GM04503 (cell line): ENCODE results near the gene ADTRP.

Source experiments
- DNase-seq: peaks from one replicate; pipeline ENCODE4 v3.0.0-alpha.2; 2012; ENCODE audit warnings: low read depth

ADTRP gene

GRCh38 chr6:11772109-11772825 is 6.3 kb downstream of the ADTRP start:
- peak; percentile 83 for DNase-seq

DNA sequence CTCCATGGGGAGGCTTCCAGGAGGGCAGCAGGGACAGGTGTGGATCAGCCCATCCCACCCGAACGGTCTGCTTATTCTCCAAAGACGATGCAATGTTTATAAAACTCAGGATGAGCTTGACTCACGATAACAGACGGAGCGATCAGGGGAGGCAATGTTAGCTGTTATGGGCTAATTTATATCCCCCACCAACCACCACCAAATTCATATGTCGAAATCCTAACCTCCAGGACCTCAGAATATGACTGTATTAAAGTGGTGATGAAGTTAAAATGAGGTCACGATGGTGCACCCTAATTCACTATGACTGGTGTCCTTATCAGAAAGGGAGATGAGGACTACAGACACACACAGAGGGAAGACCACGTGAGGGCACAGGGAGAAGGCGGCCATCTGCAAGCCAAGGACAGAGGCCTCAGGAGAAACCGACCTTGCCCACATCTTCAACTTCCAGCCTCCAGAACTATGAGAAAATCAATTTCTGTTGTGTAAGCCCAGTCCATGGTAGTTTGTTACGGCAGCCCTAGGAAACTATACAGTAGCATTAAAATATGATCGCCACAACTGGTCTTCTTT is 7.0 kb downstream of the ADTRP start:
- no peak for DNase-seq

DNA sequence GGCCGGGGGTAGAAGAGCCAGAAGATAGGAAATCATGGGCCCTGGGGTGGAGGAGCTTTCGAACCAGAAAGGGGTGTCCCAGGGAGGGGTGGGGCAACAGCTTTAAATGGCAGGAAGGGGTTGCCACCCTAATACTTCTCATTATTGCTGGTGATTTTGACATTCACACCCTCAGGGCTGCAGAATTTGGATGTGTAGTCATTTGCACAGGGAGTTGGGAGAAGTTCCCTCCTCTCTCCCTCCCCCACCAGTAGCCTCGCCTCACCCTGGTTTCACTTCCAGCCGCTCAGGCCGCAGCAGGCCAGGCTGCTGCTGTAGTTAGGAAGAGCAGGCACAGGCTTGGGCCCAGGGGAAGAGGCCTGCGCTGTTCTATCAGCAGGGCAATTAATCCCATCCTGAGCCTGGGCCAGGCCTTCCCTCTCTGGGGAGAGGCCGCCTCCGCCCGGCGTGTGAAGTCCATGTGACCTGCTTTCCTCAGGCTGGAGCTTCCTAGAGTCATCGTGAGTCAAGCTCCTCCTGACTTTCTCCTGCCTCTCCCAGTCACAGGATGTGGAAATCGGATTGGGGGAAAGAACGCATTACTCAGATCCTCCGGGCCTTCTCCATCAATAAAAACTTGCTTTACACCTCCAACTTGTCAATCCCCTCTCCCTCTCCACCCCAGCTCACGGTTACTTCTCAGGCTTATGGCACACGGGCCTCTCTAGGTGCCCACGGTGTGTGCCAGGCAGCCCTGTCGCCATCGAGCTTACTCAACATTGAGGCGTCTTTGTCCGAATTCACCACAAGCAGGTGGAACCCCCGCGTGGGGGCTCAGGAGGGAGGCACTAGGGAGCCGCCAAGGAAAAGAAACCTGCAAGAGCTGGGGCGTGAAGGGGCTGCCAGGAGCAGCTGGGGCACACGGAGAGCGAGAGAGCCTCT is 7.8 kb downstream of the ADTRP start:
- DNase-seq = peak; percentile 98

DNA sequence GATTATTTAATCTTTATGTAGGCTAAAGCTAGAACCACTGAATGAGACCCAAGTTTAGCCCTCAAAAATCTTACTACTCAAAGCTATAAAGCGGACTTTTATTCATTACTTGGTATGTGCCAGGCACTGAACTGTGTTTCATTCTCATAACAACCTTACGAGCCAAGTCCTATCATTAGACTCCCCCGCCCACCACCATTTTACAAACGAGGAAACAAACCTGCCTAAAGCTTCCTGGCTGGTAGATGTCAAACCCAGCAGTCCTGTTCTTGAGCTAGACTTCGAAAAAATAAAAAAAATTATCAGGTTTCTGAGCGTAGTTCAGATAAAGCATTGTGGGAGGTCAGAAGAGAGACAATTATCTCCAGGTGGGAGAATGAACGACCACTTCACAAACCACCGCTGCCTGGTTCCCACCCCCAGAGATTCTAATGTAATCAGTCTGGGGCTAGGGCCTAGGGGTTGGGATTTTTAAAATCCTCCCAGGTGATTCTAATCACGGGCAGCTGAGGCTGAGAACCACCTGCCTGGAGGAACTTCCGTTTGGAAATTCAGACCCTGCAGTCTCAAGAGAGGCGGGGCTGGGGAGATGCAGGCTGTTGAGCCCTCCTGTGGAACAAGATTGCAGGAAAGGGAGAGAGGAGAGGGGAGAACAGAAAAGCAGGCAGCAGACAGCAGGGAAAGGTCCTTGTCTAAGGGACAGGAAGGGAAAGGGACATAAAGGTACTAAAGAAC is 8.6 kb downstream of the ADTRP start:
- DNase-seq = no peak

- no peak for DNase-seq
Observed at GRCh38 chr6:11769244-11769643, 9.4 kb downstream of the ADTRP start.

DNA sequence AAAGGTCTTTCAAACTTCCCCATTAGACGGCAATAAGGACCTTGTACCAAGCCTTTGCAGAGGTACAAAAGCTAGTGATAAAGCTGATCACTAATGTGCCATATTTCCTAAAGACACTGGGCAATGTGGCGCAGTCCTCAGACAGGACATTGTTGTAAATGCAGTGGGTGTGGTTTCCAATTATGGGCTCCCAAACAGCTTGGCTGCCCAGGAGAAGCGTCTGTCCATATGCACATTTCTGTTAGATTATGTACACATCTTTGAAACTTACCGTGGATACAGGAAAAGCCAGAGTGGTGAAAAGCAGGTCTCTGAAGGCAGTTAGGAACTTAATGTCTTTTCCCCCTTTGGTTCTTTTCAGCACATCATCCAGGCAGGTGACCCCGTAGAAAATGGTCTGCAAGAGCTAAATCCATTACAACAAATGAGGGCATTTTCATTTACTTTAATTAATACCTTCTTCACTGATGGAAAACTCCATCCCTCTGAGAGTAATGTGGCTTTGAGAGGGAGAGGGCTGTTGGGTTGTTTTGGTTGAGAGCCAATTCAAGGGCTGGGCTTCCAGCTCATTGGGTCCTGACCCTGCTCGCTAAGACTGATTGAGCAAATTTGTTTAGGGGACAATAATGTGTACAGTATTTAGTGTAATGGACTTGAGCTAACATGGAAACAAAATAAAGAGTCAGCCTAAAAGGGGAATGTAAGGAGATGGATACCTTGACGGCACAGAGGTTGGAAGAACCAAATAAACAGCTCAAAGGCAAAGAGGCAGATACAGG is 10.4 kb downstream of the ADTRP start:
- no peak for DNase-seq

- DNase-seq = no peak
Observed at GRCh38 chr6:11767458-11767857, 11.1 kb downstream of the ADTRP start.

DNA sequence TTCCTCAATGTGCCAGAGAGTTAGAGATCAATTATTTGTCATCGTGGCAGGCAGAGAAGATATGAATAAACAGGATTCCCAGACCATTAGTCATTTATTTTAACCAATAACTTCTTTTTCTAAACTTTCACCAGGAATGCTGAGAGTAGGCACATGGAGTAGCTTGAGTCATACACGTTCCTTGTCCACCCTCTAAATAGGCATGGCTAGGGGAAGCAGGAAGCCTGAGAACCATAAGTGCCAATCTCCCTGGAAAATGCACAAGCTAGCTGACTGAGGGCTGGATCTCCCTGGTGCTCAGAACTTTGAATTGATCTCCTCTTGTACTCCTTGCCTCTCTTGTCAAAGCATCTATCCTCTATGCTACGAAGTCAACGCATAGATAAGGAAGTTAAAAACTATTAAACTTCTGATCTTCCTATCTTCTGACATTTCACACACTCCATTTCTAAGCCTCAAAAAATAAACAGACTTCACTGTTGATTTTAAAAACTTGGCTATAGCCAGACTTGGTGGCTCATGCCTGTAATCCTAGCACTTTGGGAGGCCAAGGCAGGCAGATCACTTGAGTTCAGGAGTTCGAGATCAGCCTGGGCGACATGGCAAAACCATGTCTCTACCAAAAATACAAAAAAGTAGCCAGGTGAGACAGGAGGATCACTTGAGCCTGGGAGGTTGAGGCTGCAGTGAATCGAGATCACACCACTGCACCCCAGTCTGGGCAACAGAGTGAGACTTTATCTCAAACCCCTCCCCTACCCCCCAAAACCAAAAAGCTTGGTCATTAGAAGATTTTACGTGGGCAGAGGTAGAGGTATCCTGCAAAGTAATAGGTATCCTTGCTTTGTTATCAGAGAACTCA is 11.8 kb downstream of the ADTRP start:
- DNase-seq = peak; percentile 93

GRCh38 chr6:11766043-11766442 is 12.6 kb downstream of the ADTRP start:
- no peak for DNase-seq

DNA sequence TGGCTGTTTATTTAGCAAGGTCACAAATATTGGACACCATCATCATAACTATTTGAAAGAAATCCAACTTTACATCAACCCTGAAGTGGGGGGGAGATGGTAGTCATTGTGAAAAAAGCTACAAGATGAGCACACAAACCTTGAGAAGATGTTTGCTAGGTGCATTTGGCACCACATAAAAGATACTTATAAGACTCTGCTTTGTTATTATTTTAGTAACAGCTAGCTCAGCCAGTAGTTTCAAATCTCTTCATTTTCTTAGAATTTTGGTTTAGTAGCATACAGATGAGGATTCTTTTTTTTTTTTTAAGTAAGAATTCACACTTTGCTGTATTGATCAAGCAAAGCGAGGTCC is 14.4 kb downstream of the ADTRP start:
- no peak for DNase-seq

DNA sequence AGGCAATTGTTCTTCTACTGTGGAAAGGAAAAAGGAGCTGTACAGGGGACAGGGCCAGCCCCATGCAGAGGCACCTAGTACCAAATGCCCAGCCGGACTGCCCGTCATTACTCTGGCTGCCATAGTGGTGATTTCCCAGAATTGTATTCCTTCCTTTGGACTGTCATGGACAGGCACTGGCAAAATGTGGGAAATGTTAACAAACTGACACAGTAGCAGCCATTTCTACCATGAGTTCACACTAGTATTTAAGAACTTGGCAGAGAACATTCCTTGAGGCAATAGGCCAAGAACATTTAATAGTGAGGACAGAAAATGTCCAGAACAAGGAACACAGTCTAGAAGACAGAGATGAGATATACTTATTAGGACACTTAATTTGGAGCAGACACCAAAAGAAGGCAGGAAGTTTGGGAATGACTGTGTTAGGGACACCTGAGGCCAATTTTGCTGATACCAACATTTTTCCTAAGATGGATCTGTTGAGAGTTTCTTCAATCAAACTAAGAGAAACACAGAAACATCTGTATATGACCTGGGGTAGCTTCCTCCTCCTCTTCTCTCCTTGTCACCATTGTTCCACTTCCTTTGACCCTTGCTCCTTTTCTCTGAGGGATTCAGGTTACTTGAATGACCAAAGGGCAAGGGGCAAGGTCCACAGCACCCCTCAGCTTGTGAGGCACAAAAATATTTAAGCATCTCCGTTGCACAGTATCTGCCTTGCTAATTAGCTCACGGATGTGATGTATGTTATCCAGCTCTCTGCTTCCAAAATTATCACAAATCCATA is 14.9 kb downstream of the ADTRP start:
- DNase-seq = no peak

- DNase-seq = no peak
Observed at GRCh38 chr6:11762794-11763459, 15.7 kb downstream of the ADTRP start.

DNA sequence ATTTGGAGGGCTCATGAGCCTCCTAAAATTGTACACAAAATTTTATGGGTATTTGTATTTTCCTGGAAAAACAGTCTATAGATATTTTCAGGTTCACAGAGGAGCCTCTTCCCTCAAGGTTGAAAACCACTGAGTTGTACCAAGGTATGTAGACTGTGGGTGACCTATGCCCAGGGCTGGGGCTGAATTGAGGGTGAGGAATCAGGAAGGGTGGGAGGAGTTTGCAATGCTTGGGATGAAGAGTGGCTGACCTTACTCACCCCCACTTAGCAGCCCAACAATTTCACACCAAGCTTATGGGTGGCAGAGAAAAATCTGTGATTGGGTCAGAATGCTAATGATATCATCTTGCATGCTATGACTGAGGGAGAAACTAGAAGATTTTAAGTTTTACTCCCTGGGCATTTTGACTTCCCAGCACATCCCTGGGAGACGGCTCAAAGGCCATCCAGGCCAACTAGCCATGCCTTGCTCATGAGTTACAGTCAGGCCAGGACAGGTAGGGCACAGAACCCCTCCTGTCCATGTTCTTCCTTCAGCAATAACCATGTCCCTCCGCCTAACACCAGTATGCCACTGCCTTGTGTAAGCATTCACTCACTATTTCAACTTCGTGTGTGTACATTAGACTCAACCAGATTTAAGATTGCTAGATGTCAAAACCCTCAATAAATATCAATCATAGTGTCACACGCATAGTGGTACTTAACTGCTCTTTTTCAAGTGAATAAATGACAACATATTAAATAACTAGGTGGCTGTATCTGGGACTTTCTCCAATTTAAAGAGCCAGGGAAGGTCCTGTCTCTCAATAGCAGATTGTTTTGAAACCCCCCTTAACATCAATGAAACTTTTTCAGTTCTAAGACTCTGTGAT is 16.6 kb downstream of the ADTRP start:
- no peak for DNase-seq

DNA sequence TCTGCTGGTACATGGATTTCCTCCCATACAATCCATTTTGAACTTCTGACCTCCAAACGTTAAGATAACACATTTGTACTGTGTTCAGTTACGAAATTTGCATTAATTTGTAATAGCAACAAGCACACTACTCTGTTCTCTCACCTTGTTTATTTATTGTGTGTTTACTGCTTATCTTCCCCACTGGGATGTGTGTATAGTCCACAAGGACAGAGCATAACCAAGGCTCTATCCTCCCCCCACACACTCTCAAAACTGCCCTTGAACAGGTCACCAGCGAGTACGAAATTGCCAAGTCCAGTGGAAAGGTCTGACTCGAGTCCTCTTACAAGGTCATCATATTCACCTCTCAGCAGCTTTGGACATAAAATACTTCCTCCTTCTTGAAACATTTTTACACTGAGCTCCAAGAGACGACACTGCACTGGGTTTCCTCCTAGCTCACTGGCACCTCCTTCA is 18.6 kb downstream of the ADTRP start:
- no peak for DNase-seq

DNA sequence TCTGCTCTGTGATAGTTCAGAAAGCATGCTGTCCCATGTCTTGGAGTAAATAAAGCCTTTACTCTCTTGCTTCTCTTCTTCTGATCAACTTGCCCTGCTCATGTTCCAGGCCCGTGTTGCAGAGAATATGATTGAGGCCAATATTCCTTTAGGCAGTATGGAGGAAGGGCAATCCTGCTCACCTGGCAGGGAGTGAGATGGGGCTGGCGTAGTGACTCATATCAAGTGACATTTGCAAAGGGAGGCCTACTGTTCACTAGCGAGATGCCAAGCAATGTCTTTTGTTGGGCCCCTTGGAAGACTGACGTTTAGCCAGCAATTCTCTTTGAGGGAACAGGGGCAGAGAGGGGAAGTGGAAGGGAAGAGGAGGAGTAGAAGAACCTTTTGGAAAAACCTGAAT is 19.7 kb downstream of the ADTRP start:
- no peak for DNase-seq

DNA sequence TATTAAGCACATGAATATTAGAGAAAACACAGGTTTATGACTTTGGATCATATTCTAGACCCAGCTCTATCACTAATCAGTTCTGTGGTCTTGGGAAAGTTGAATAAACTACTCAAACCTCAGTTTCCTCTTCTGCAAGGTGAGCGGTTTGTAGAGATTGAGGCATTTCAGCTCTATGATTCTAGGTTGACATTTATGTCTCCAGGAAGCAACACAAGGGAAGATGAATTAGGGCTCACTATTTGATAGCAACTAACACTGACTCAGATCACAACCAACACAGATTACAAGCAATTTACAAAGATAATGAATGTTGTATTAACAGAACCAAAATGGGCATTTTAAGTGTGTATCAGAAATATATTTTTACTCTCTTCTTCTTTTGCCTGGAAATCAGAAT is 21.9 kb downstream of the ADTRP start:
- DNase-seq = no peak

DNA sequence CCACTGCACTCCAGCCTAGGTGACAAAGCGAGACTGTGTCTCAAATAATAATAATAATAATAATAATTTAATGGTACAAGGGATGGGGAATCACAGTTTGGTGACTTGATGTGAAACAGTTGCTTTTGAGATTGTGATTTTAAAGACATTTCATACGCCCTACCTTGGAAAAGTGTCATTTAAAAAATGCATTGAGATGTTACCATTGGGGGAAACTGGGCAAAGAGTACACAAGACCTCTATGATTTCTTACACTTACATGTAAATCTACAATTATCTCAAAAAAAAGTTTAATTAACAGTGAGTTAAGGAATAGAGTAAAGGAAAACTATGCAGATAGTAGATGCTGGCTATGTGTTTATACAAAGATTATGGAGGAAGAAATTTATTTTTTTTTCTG is 22.3 kb downstream of the ADTRP start:
- DNase-seq = no peak

GRCh38 chr6:11755725-11756124 is 22.9 kb downstream of the ADTRP start:
- no peak for DNase-seq
